ENCODE measurements around the gene MCAM. TPM values are rescaled to one million over a fixed set of nuclear protein-coding genes. Genes with fewer than 3 reads are reported as not detected.

Gene MCAM
- total RNA-seq, 1 donor = 11.2 TPM

- DNase-seq (ENCODE audit: insufficient read length, low spot score, missing footprints) = no peak
- Histone ChIP-seq H3K27ac (ENCODE audit: low read depth, low read length) (no peak overlapping the region), H2AFZ (ENCODE audit: low read length) (no peak overlapping the region), H3K27me3 (ENCODE audit: insufficient read depth, low read length) (peaks cover 23% of the 10 kb centered on the region), H3K79me2 (ENCODE audit: insufficient read depth, low read length) (no peaks in the 10 kb centered on the region), H3K9me3 (ENCODE audit: low read depth, low read length) (no peaks in the 10 kb centered on the region), H3K4me2 (ENCODE audit: insufficient read depth, low read length) (no peak overlapping the region), H4K20me1 (ENCODE audit: insufficient read depth, low read length) (no peaks in the 10 kb centered on the region), H3K4me1 (ENCODE audit: insufficient read depth, low read length) (peaks cover 4% of the 10 kb centered on the region), H3K4me3 (ENCODE audit: insufficient read depth, low read length) (no peak overlapping the region), H3K36me3 (ENCODE audit: insufficient read depth, low read length) (no peaks in the 10 kb centered on the region)
- TF ChIP-seq CTCF (IDR thresholded peaks at IDR 0.05; ENCODE audit: extremely low read depth, low read depth, low read length) = no peak
These were observed 28.8 kb upstream of the MCAM start for GRCh38 chr11:119345685-119346084.

- H3K4me3 ChIP-seq (ENCODE audit: insufficient read depth, low read length) = no peak overlapping the region
- TF ChIP-seq CTCF (IDR thresholded peaks at IDR 0.05; ENCODE audit: extremely low read depth, low read depth, low read length) = no peak
- H3K36me3 ChIP-seq (ENCODE audit: insufficient read depth, low read length) = no peaks in the 10 kb centered on the region
- H3K27ac ChIP-seq (ENCODE audit: low read depth, low read length) = no peak overlapping the region
- H2AFZ ChIP-seq (ENCODE audit: low read length) = no peak overlapping the region
- H4K20me1 ChIP-seq (ENCODE audit: insufficient read depth, low read length) = no peaks in the 10 kb centered on the region
- peaks cover 23% of the 10 kb centered on the region for H3K27me3 ChIP-seq (ENCODE audit: insufficient read depth, low read length)
- peak; percentile 87 for DNase-seq (ENCODE audit: insufficient read length, low spot score, missing footprints)
- H3K4me2 ChIP-seq (ENCODE audit: insufficient read depth, low read length) = no peak overlapping the region
- no peaks in the 10 kb centered on the region for H3K9me3 ChIP-seq (ENCODE audit: low read depth, low read length)
- H3K4me1 ChIP-seq (ENCODE audit: insufficient read depth, low read length) = peaks cover 9% of the 10 kb centered on the region
- no peaks in the 10 kb centered on the region for H3K79me2 ChIP-seq (ENCODE audit: insufficient read depth, low read length)
These were observed 27.5 kb upstream of the MCAM start for GRCh38 chr11:119344291-119345010.

GRCh38 chr11:119343726-119344125 lies 26.8 kb upstream of the MCAM start:
- H3K79me2 ChIP-seq (ENCODE audit: insufficient read depth, low read length) = no peaks in the 10 kb centered on the region
- H3K9me3 ChIP-seq (ENCODE audit: low read depth, low read length) = no peaks in the 10 kb centered on the region
- H3K36me3 ChIP-seq (ENCODE audit: insufficient read depth, low read length) = no peaks in the 10 kb centered on the region
- H3K4me3 ChIP-seq (ENCODE audit: insufficient read depth, low read length) = no peak overlapping the region
- TF ChIP-seq CTCF (IDR thresholded peaks at IDR 0.05; ENCODE audit: extremely low read depth, low read depth, low read length) = no peak
- no peak for DNase-seq (ENCODE audit: insufficient read length, low spot score, missing footprints)
- H3K27ac ChIP-seq (ENCODE audit: low read depth, low read length) = no peak overlapping the region
- H4K20me1 ChIP-seq (ENCODE audit: insufficient read depth, low read length) = peaks cover 6% of the 10 kb centered on the region
- no peak overlapping the region for H2AFZ ChIP-seq (ENCODE audit: low read length)
- no peak overlapping the region for H3K4me2 ChIP-seq (ENCODE audit: insufficient read depth, low read length)
- H3K4me1 ChIP-seq (ENCODE audit: insufficient read depth, low read length) = peaks cover 16% of the 10 kb centered on the region
- peaks cover 23% of the 10 kb centered on the region for H3K27me3 ChIP-seq (ENCODE audit: insufficient read depth, low read length)

- H3K4me3 ChIP-seq (ENCODE audit: insufficient read depth, low read length) = no peak overlapping the region
These were observed 25.6 kb upstream of the MCAM start for GRCh38 chr11:119342362-119343130.

More at GRCh38 chr11:119342362-119343130, 25.6 kb upstream of the MCAM start:
- Histone ChIP-seq H4K20me1 (ENCODE audit: insufficient read depth, low read length) (peaks cover 10% of the 10 kb centered on the region), H2AFZ (ENCODE audit: low read length) (no peak overlapping the region), H3K9me3 (ENCODE audit: low read depth, low read length) (no peaks in the 10 kb centered on the region), H3K27me3 (ENCODE audit: insufficient read depth, low read length) (peaks cover 16% of the 10 kb centered on the region), H3K36me3 (ENCODE audit: insufficient read depth, low read length) (no peaks in the 10 kb centered on the region), H3K4me1 (ENCODE audit: insufficient read depth, low read length) (peaks cover 28% of the 10 kb centered on the region), H3K4me2 (ENCODE audit: insufficient read depth, low read length) (no peak overlapping the region), H3K27ac (ENCODE audit: low read depth, low read length) (no peak overlapping the region), H3K79me2 (ENCODE audit: insufficient read depth, low read length) (no peaks in the 10 kb centered on the region)
- DNase-seq (ENCODE audit: insufficient read length, low spot score, missing footprints) = peak; percentile 73
- TF ChIP-seq CTCF (IDR thresholded peaks at IDR 0.05; ENCODE audit: extremely low read depth, low read depth, low read length) = no peak

All from osteoblast (primary cell).